ENCODE results near the gene MDFIC2.

Gene MDFIC2

DNA sequence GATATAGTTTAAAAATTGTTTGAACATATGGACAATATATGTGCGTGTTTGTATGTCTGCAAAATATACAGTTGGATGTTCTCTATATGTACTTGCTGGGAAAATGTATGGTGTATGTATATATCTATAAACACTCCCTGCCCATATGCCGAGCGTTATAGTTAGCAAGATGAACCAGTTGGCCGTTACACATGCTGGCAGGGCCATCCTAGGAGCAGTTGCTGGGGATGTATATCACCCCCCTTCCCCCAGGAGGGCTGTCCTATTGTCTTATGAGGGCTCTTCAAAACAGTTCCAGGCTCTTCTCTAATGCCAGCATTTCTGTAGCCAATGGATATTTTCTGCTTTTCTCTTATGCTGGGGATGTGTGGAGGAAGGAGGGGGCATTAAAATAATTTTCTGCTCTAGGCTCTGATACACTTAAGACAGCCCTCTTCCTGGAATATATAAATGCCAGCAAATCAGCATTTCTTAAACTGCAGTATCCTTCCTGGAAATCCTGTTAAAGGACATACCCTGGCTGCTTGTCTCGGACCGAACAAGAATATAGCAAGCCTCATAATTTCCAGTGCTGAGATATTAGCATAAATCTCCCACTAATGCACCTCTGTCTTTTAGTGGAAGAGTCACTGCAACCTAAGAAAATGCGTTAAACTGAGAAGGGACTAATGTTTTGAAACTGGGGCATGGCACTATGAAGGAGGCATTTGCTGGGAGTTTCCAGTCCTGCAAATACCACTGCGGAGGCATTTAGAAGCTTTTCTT, 134.4 kb downstream of the MDFIC2 start:
- no peak for DNase-seq

DNA sequence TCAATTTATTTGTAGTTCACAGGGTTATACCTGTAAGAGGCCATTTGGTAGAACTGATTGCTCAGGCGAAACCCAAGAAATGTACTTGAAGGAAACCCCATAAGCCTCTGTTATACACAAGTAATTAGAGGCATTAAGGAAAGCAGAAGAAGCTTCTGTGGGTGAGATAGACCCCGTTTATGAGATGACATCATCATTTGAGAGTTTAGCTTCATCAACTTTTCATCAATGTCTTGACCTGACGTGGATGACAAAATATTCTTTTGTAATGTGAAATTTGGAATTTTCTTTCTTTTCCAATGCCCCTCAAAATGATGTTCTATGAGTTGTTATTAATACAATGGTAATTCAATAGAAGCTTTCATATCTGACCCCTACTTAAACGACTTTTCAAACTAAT, 136.2 kb downstream of the MDFIC2 start:
- no peak for DNase-seq

DNA sequence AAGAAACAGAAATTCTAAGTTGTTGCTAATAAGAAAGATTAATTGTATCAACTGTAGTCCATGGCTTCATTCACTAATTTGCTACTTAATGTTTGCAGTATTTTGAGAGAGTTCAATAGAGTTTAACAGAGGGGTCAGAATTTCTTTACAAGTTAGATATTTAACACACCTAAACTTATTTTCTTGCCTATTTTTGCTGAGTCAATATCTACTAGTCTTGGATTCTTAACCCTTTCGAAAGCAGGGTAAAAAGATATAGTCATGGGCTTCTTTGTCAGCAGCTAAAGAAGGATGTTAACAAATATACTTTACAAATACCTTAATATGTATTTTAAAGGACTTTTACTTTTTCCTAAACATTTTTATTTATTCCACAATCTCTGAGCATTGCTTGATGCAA, 155.6 kb downstream of the MDFIC2 start:
- DNase-seq = no peak

DNA sequence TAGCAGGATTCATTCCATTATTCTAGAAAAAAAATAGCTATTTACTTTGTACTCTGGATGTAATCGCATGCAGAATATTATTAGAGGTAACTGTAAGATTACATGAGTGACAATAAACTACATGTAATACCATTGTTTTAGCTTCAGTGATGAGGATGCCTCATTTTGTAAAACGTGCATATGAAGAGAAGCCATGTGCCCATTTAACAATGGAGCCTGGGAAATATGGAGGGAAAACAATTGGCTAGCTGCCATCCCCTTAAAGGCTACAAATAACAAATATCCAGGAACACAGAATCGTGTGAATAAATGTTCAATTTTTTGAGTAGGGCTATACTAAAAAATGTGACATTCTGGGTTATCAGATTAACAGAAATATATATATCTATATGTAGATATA, 161.8 kb downstream of the MDFIC2 start:
- no peak for DNase-seq

DNA sequence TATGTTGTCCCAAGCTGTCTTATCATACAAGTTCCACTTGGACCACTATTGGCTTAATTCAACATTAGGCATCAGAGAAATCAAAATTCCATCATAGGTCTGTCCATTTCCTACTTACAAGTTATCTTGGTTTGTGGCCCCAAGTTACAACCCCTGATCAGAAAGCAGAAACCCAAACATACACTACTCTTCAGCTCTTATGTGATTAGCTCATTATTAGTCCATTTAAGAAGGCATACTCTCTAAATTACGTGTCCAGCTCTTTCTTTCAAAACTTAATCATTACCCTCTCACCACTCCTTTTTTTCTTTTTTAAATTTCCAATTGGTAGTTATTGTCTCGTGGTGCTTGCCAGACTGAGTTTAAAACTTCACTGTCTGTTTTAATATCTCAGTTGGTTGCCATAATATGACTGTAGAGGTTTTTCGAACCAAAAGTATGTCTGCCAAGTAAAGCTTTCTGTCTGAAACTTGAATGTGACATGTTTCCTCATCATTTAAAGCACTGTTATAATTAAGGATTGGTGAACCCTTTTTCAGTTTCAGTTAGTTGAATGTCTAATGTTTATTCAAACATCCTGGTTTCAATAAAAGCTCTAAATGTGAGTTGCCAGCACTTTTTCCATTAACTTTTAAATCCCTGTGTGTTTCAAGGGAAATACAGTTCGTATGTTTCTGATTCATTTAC, 162.6 kb downstream of the MDFIC2 start:
- no peak for DNase-seq
